Coronary artery (tissue), 2 donors: ENCODE results near the gene ANO6.

Experiments
- DNase-seq: peaks from one replicate; pipeline ENCODE4 v3.0.0-alpha.2; 2017; ENCODE audit warnings: low spot score
- H3K27ac ChIP-seq, 2 donors: fragments of 200-600 bp; sonication (generic); one replicate each; pipeline ENCODE4 v1.5.1; 2016 to 2019
- H3K4me3 ChIP-seq: fragments of 200-600 bp; sonication (generic); 2 replicates; pipeline ENCODE4 v1.5.1; 2016; ENCODE audit warnings: mild to moderate bottlenecking, moderate library complexity
- CTCF ChIP-seq: fragments of 200-600 bp; sonication (generic); IDR thresholded peaks from one replicate; pipeline ENCODE4 v1.5.1; 2019; ENCODE audit warnings: antibody characterized with exemption

The ANO6 gene

GRCh38 chr12:45423931-45424330, 208.0 kb downstream of the ANO6 start:
- DNase-seq: no peak
- no peak for TF ChIP-seq CTCF
- Histone ChIP-seq H3K27ac (no peak overlapping the region), H3K4me3 (no peak overlapping the region)

GRCh38 chr12:45425426-45425825, 209.5 kb downstream of the ANO6 start:
- Histone ChIP-seq H3K4me3 (no peak overlapping the region), H3K27ac (no peak overlapping the region)
- no peak for TF ChIP-seq CTCF
- DNase-seq: no peak

- H3K4me3 ChIP-seq: no peak overlapping the region
- TF ChIP-seq CTCF: no peak
- DNase-seq: no peak
- no peak overlapping the region for H3K27ac ChIP-seq
Measured at GRCh38 chr12:45426294-45426693, 210.4 kb downstream of the ANO6 start.

- Histone ChIP-seq H3K27ac (no peak overlapping the region), H3K4me3 (no peak overlapping the region)
- TF ChIP-seq CTCF: no peak
- DNase-seq: no peak
Measured at GRCh38 chr12:45427042-45427441, 211.1 kb downstream of the ANO6 start.

- H3K4me3 ChIP-seq: no peak overlapping the region
- no peak for DNase-seq
- TF ChIP-seq CTCF: no peak
- no peak overlapping the region for H3K27ac ChIP-seq
Measured at GRCh38 chr12:45429831-45430230, 213.9 kb downstream of the ANO6 start.

GRCh38 chr12:45431126-45431525, 215.2 kb downstream of the ANO6 start:
- Histone ChIP-seq H3K27ac (no peak overlapping the region), H3K4me3 (no peak overlapping the region)
- no peak for TF ChIP-seq CTCF
- DNase-seq: no peak

DNA sequence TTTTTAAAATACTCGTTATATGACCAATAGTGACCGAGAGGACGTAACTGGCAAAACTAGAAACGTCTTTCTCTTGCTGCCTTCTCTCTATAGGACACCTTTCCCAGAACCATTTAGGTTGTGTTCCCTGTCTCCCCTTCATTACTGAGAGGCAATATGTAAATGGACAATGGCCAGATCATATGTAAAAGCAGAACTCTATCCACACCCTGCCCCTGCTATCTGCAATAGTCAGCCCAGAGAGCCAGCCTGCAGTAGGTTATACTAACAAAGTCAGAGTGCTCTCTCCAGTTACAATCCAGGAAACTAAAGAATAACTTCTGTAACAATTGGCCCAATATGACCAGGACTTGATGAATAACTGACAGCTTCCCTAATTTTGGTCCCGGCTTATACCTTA, 216.8 kb downstream of the ANO6 start:
- TF ChIP-seq CTCF: no peak
- no peak for DNase-seq
- H3K27ac ChIP-seq: no peak overlapping the region
- no peak overlapping the region for H3K4me3 ChIP-seq
